HepG2 (cell line): ENCODE data around the gene TMEM250. TPM values are rescaled to one million over a fixed set of nuclear protein-coding genes. Genes with fewer than 3 reads are reported as not detected.

ENCODE experiments used
- ATAC-seq: fragments of 200-7000 bp; cut with Tn5 transposase; 3 replicates; pipeline ENCODE4 v1.9.1; 2020; ENCODE audit warnings: mild to moderate bottlenecking, moderate library complexity
- BruUV-seq: library from RNA; stranded (reverse); fragments of 400-500 nt; replicated peaks from 2 replicates; lab custom pipeline; 2021; lab: Mats Ljungman, UMichigan
- CTCF ChIA-PET: fragments of 300-600 bp; formaldehyde crosslinking; extraction: SDS; loops from one replicate; lab custom pipeline; 2021; ENCODE audit warnings: low total read pairs, inconsistent platforms, low intra/inter-chr PET ratio; lab: Yijun Ruan, JAX
- POLR2A ChIA-PET: fragments of 350-600 bp; sonication (Branson Sonifier 250); formaldehyde crosslinking; loops from one replicate; lab custom pipeline; 2020; ENCODE audit warnings: antibody characterized with exemption, inconsistent platforms; lab: Yijun Ruan, JAX
- DNase-seq: peaks from one replicate; pipeline ENCODE4 v3.0.0-alpha.2; 2015; ENCODE audit warnings: low spot score
- FAIRE-seq: peaks from 3 replicates; lab custom pipeline; 2011; peaks lifted over from hg19 to GRCh38; lab: Jason Lieb, UNC
- H2AFZ ChIP-seq: one replicate; pipeline ENCODE4 v1.6.1; 2011; ENCODE audit warnings: low read length, inconsistent platforms
- H3K27ac ChIP-seq: fragments of 300-600 bp; 3 replicates; pipeline ENCODE4 v1.8.0; 2011; ENCODE audit warnings: mixed run types, mild to moderate bottlenecking, mixed read lengths, low read length, inconsistent platforms; ENCODE audit not compliant: insufficient read depth; ENCODE audit errors: extremely low read length
- H3K27me3 ChIP-seq, 2 experiments: fragments of 200-600 bp in 1 of 2; 2 replicates in 1 of 2; 3 replicates in 1 of 2; pipeline versions ENCODE4 v1.6.0 to v1.8.0; 2011; ENCODE audit warnings: low read length in 2 of 2, mild to moderate bottlenecking in 2 of 2, moderate library complexity in 2 of 2, inconsistent platforms in 1 of 2; ENCODE audit not compliant: insufficient read depth in 2 of 2, control insufficient read depth in 1 of 2
- H3K36me3 ChIP-seq, 2 experiments: fragments of 200-600 bp in 1 of 2; replicated peaks in 1 of 2; 2 replicates in 1 of 2; 3 replicates in 1 of 2; pipeline versions ENCODE4 v1.5.1 to v1.8.0; 2011; ENCODE audit warnings: low read length in 2 of 2, inconsistent platforms in 1 of 2; ENCODE audit not compliant: insufficient read depth in 2 of 2, control insufficient read depth in 1 of 2
- H3K4me1 ChIP-seq: 2 replicates; pipeline ENCODE4 v1.5.1; 2012; ENCODE audit warnings: low read length, inconsistent platforms; ENCODE audit not compliant: insufficient read depth
- H3K4me2 ChIP-seq: 2 replicates; pipeline ENCODE4 v1.6.0; 2011; ENCODE audit warnings: low read depth, low read length, inconsistent platforms
- H3K4me3 ChIP-seq, 3 experiments: fragments of 200-600 bp in 1 of 3; sonication (generic), shearing (Covaris generic) in 1 of 3; replicated peaks in 1 of 3; 2 replicates each; pipeline ENCODE4 v1.5.1; 2011 to 2016; ENCODE audit warnings: low read length in 3 of 3, inconsistent platforms in 2 of 3, low read depth in 2 of 3, mild to moderate bottlenecking in 2 of 3, control low read depth in 1 of 3, mixed read lengths in 1 of 3; ENCODE audit not compliant: insufficient read depth in 1 of 3
- H3K79me2 ChIP-seq: one replicate; pipeline ENCODE4 v1.6.1; 2011; ENCODE audit warnings: low read length, inconsistent platforms; ENCODE audit not compliant: insufficient read depth
- H3K9ac ChIP-seq: 2 replicates; pipeline ENCODE4 v1.6.0; 2011; ENCODE audit warnings: mild to moderate bottlenecking, low read depth, low read length, inconsistent platforms; ENCODE audit not compliant: insufficient read depth
- H3K9me3 ChIP-seq: 2 replicates; pipeline ENCODE4 v1.5.1; 2012; ENCODE audit warnings: mild to moderate bottlenecking, low read length
- H4K20me1 ChIP-seq: 2 replicates; pipeline ENCODE4 v1.6.0; 2011; ENCODE audit warnings: inconsistent platforms, mild to moderate bottlenecking, low read length, moderate library complexity; ENCODE audit not compliant: insufficient read depth
- JDP2 ChIP-seq: sonication (generic); formaldehyde crosslinking; IDR thresholded peaks from 2 replicates; pipeline ENCODE4 v1.8.1; 2022; ENCODE audit warnings: missing genetic modification reagents, borderline replicate concordance
- MNT ChIP-seq: fragments of 450-650 bp; IDR thresholded peaks from 2 replicates; pipeline ENCODE4 v1.6.1; 2016
- SNAI1 ChIP-seq: sonication (generic); formaldehyde crosslinking; IDR thresholded peaks from 2 replicates; pipeline ENCODE4 v1.5.0; 2020; ENCODE audit warnings: mild to moderate bottlenecking, missing genetic modification reagents, borderline replicate concordance
- WGBS: methylation state at CpG from one replicate; pipeline ENCODE4 v1.1.6; 2017; ENCODE audit warnings: low lambda C conversion rate; 5-methylcytosine and 5-hydroxymethylcytosine counted together
- in situ Hi-C: cut with HindIII; loops from 2 replicates; pipeline ENCODE4 v1.10.0; 2017; ENCODE audit warnings: low pct_unique_long_range_greater_than_20kb; ENCODE audit not compliant: extremely low pct_ligation_motif_present
- intact Hi-C: fragments of 100-400 bp; cut with micrococcal nuclease; formaldehyde crosslinking; loops from one replicate; pipeline ENCODE4 v1.10.0; 2022; ENCODE audit not compliant: unreplicated experiment
- polyA plus RNA-seq, 8 experiments: library from polyadenylated mRNA; depleted of rRNA in 3 of 8; stranded (reverse) in 7 of 8; unstranded in 1 of 8; fragments of >200 nt; fragmentation: Illumina TruSeq in 4 of 8; extraction: Trizol in 4 of 8; gene quantifications; 2 replicates each; pipeline versions ENCODE4 v1.2.1 to v1.2.3, GENCODE V29; 2011 to 2016; ENCODE audit warnings: low read depth in 4 of 8, missing spikeins in 1 of 8, mixed read lengths in 1 of 8; ENCODE audit not compliant: insufficient read depth in 1 of 8
- total RNA-seq, 5 experiments: library from RNA; depleted of rRNA; stranded (reverse); fragments of >200 nt; fragmentation: Illumina TruSeq; extraction: Trizol; gene quantifications; 2 replicates each; pipeline ENCODE4 v1.2.3, GENCODE V29; 2016; ENCODE audit warnings: low read depth in 1 of 5
- TF ChIP-seq, protein P1 (sequence below): sonication (generic); formaldehyde crosslinking; IDR thresholded peaks from 2 replicates; pipeline ENCODE4 v1.4.0; 2020; ENCODE audit warnings: missing genetic modification reagents
- TF ChIP-seq, protein P2 (sequence below): IDR thresholded peaks from 2 replicates; pipeline ENCODE4 v1.6.1; 2016; ENCODE audit warnings: missing compliant biosample characterization, missing genetic modification reagents, borderline replicate concordance

Gene TMEM250
- total and polyA plus RNA-seq, 2 of the 13 experiments (the other 11 are each of a cell fraction or from before 2014, with no cell fraction given), result 5.5 to 13.9 TPM

GRCh38 chr9:136147038-136147889 lies 28.6 kb upstream of the TMEM250 start (continued):
- TF ChIP-seq, protein P1, sequence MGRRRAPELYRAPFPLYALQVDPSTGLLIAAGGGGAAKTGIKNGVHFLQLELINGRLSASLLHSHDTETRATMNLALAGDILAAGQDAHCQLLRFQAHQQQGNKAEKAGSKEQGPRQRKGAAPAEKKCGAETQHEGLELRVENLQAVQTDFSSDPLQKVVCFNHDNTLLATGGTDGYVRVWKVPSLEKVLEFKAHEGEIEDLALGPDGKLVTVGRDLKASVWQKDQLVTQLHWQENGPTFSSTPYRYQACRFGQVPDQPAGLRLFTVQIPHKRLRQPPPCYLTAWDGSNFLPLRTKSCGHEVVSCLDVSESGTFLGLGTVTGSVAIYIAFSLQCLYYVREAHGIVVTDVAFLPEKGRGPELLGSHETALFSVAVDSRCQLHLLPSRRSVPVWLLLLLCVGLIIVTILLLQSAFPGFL, result no peak
- TF ChIP-seq, all 625 proteins: peak for 12

DNA sequence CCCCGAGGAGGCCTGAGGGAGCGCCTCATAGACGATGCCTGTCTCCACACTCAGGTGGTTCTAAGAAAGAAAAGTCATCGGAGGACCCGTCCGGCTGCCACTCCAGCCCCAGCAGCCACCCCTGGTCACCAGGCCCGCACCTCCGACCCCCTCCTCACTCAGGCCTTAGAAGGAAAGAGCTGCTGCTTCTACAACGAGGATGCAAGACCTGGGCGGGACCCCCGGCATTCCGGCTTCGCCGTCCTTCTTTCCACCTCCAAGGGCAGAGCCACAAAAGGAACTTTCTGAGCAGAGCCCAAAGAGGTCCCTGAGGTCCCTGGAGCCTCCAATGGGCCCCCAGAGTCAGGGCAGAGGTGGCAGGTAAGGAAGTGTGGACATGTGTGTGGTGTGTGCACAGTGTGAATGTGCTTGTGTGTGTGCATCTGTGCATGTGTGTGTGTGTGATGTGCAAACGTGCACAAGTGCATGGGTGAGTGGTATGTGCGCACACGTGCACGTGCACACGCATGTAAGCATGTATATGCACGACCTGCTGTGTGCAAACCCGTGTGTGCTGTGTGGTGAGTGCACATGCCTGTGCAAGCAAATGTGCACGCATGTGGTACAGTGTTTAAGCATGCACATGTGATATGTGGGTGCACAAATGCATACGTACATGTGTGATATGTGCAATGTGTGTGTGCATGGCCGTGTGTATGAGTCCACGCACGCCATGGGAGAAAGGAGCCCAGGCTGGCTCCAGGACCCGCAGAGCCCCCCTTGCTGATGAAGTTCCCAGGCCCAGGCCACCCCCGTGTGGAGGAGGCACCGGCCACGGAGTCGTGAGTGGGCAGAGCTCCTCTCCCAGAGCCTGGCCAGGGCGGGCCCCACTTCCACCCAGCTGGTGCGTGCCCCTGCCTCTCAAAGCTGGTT lies 27.7 kb upstream of the TMEM250 start:
- 44% methylated on average over 20 of the region's 33 CpGs for WGBS
- intact Hi-C loops, result no loop called here
- BruUV-seq, result no TSS peak
- FAIRE-seq (no peak), DNase-seq (no peak), ATAC-seq (no peak)
- H3K4me2 ChIP-seq, result no peak overlapping the region
- no peaks in the 10 kb centered on the region for H3K36me3 ChIP-seq
- in situ Hi-C loops, result no loop called here
- peaks cover 5 to 63% of the 10 kb centered on the region in 2 experiments for H3K27me3 ChIP-seq
- no peaks in the 10 kb centered on the region for H4K20me1 ChIP-seq
- no peaks in the 10 kb centered on the region for H3K79me2 ChIP-seq
- ChIA-PET CTCF (no interaction called here), POLR2A (no interaction called here)
- no peaks in the 10 kb centered on the region for H3K9me3 ChIP-seq
- H3K9ac ChIP-seq, result no peak overlapping the region
- H3K4me3 ChIP-seq, result no peak overlapping the region
- H3K27ac ChIP-seq, result no peak overlapping the region
- peaks cover 15% of the 10 kb centered on the region for H3K4me1 ChIP-seq
- no peak for TF ChIP-seq SNAI1 (CRISPR knock-in tag)
- TF ChIP-seq, protein P2, sequence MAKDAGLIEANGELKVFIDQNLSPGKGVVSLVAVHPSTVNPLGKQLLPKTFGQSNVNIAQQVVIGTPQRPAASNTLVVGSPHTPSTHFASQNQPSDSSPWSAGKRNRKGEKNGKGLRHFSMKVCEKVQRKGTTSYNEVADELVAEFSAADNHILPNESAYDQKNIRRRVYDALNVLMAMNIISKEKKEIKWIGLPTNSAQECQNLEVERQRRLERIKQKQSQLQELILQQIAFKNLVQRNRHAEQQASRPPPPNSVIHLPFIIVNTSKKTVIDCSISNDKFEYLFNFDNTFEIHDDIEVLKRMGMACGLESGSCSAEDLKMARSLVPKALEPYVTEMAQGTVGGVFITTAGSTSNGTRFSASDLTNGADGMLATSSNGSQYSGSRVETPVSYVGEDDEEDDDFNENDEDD (CRISPR knock-in tag), result no peak
- TF ChIP-seq MNT, result peak; percentile 84
- TF ChIP-seq JDP2 (CRISPR knock-in tag), result no peak
- H2AFZ ChIP-seq, result no peak overlapping the region
